Measurements from ENCODE around the gene PTPRN2. TPM values are rescaled to one million over a fixed set of nuclear protein-coding genes. Genes with fewer than 3 reads are reported as not detected.

PTPRN2 gene
- polyA plus RNA-seq, 1 experiment = 0.02 TPM

- CTCF ChIA-PET = no interaction called here
- POLR2A ChIA-PET = no interaction called here
- DNase-seq (ENCODE audit: low read depth, low spot score) = no peak
Observed at GRCh38 chr7:158414002-158414401, 173.6 kb downstream of the PTPRN2 start.

DNA sequence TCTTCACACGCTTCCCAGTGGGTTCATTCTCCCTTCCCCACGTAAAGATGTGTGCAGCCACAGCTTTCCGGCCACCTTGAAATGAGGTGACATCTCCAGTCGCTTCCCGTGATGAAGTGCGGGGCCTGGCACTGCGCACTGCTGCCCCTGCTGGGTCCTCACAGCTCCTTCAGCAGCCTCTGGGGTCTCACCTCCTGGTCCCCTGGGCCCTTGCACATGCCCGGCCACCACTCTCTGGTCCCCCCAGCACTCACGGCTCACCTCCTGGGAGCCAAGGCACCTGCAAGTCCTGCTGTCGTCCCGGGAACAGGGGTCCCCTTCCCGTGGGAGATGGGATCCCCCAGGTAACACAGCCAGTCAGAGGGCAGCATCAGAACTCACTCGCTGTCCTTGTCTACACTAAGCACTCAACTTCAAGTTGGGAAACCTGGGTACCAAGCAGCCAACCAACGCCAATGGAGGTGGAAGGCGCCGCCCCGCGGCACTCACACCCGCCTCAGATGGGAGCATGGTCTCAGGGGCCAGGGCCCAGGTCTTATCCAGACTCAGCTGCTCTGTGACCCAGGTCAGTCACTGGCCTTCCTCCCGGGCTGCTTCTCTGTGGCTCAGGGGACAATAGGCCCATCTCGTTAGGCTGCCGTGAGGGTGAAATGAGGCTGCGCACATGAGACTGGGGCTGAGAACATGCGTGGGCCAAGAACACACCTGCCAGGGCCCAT is 176.2 kb downstream of the PTPRN2 start:
- H3K9me3 ChIP-seq (ENCODE audit: control insufficient read depth, insufficient read depth, low read length) = peaks cover 85% of the 10 kb centered on the region
- TF ChIP-seq CTCF (IDR thresholded peaks at IDR 0.05; ENCODE audit: low read depth, low read length) = no peak
- H3K4me3 ChIP-seq (ENCODE audit: low read depth, low read length) = no peak overlapping the region
- ChIA-PET POLR2A (no interaction called here), CTCF (no interaction called here)
- H3K27ac ChIP-seq (ENCODE audit: low read depth, low read length) = no peak overlapping the region
- no peaks in the 10 kb centered on the region for H3K27me3 ChIP-seq (ENCODE audit: control insufficient read depth, insufficient read depth, low read length)
- no peak for DNase-seq (ENCODE audit: low read depth, low spot score)

More at GRCh38 chr7:158414002-158414401, 173.6 kb downstream of the PTPRN2 start:
- Histone ChIP-seq H3K9me3 (ENCODE audit: control insufficient read depth, insufficient read depth, low read length) (peaks cover 81% of the 10 kb centered on the region), H3K27me3 (ENCODE audit: control insufficient read depth, insufficient read depth, low read length) (no peaks in the 10 kb centered on the region), H3K27ac (ENCODE audit: low read depth, low read length) (no peak overlapping the region), H3K4me3 (ENCODE audit: low read depth, low read length) (no peak overlapping the region)
- TF ChIP-seq CTCF (IDR thresholded peaks at IDR 0.05; ENCODE audit: low read depth, low read length) = no peak

DNA sequence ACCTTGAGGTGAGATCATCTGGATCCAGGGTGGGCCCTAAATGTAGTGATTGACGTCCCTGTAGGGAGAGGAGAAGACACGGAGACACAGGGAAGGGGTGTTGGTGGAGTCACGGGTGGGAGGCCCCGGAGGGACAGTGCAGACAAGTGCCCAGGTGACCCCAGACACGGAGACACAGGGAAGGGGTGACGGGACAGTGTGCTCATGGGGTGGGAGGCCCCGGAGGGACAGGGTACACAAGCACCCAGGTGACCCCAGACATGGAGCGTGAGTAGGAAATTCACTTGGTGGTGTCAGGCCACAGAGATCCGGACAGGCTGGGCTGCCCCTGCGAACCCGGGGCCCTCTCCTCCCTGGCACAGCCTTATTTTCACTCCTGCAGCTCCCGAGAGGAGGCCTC is 176.9 kb downstream of the PTPRN2 start:
- ChIA-PET CTCF (no interaction called here), POLR2A (no interaction called here)
- TF ChIP-seq CTCF (IDR thresholded peaks at IDR 0.05; ENCODE audit: low read depth, low read length) = no peak
- DNase-seq (ENCODE audit: low read depth, low spot score) = no peak
- Histone ChIP-seq H3K4me3 (ENCODE audit: low read depth, low read length) (no peak overlapping the region), H3K27ac (ENCODE audit: low read depth, low read length) (no peak overlapping the region), H3K9me3 (ENCODE audit: control insufficient read depth, insufficient read depth, low read length) (peaks cover 82% of the 10 kb centered on the region), H3K27me3 (ENCODE audit: control insufficient read depth, insufficient read depth, low read length) (no peaks in the 10 kb centered on the region)

DNA sequence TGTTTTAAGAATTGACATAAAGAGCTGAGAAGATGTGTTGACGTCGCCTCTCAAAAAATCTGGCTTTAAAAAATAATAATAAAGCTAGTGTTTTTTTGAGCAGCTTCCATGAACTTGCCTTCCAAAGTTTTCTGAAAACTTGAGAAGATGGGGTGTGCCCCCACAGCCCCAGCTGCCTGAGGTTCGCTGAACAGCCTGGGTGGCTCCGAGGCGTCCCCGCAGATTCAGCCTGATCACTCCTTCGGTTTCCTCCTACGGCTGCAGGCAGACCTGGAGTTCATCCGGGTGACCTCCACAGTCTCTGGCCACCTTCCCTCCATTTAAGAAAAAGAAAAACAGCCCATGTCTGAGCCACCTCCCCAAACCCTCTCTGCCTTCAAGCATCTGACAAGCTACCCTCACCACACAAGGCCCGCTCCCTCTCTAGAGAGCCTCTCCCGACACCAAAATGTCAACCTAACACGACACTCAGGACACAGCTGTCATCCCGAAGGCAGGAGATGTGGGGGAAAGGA is 177.8 kb downstream of the PTPRN2 start:
- CTCF ChIA-PET = no interaction called here
- no peak overlapping the region for H3K4me3 ChIP-seq (ENCODE audit: low read depth, low read length)
- no peak for DNase-seq (ENCODE audit: low read depth, low spot score)
- POLR2A ChIA-PET = no interaction called here
- H3K27me3 ChIP-seq (ENCODE audit: control insufficient read depth, insufficient read depth, low read length) = no peaks in the 10 kb centered on the region
- H3K27ac ChIP-seq (ENCODE audit: low read depth, low read length) = no peak overlapping the region
- H3K9me3 ChIP-seq (ENCODE audit: control insufficient read depth, insufficient read depth, low read length) = peaks cover 85% of the 10 kb centered on the region
- TF ChIP-seq CTCF (IDR thresholded peaks at IDR 0.05; ENCODE audit: low read depth, low read length) = no peak

DNA sequence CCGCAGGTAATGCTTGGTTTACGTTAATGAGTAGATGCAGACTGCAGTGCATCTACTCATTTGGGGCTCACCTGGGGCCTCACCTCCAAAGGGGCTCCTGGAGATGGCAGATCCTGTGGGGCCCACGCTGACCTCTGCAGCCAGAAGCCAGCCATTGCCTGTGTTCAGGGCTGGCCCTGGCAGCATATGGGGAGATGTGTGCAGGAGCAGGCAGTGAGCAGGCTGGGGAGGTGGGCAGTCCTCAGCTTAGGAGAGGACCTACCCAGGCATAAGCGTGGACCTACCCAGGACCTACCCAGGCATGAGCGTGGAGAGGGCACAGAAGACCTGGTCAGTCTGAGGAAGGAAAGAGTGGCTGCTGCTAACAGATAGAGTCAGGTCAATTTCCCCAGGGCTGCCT is 178.5 kb downstream of the PTPRN2 start:
- peaks cover 85% of the 10 kb centered on the region for H3K9me3 ChIP-seq (ENCODE audit: control insufficient read depth, insufficient read depth, low read length)
- H3K4me3 ChIP-seq (ENCODE audit: low read depth, low read length) = no peak overlapping the region
- POLR2A ChIA-PET = no interaction called here
- no peak overlapping the region for H3K27ac ChIP-seq (ENCODE audit: low read depth, low read length)
- TF ChIP-seq CTCF (IDR thresholded peaks at IDR 0.05; ENCODE audit: low read depth, low read length) = no peak
- CTCF ChIA-PET = no interaction called here
- DNase-seq (ENCODE audit: low read depth, low spot score) = no peak
- H3K27me3 ChIP-seq (ENCODE audit: control insufficient read depth, insufficient read depth, low read length) = no peaks in the 10 kb centered on the region
